ENCODE results near the gene C14orf180.
A peak's percentile ranks its signal among the peaks of the same experiment; 100 is the strongest.

C14orf180 gene

GRCh38 chr14:104567957-104568225 lies 11.7 kb upstream of the C14orf180 start:
- no peak for DNase-seq (ENCODE audit: low read depth)
- H3K4me3 ChIP-seq (ENCODE audit: low read depth, low read length), result no peak overlapping the region
- TF ChIP-seq CTCF (IDR thresholded peaks at IDR 0.05; ENCODE audit: low read depth, low read length) (no peak), POLR2A (IDR thresholded peaks at IDR 0.05; ENCODE audit: extremely low read depth, insufficient read length) (no peak)

- no peak for DNase-seq (ENCODE audit: low read depth)
- TF ChIP-seq MYC (IDR thresholded peaks at IDR 0.05; ENCODE audit: low read depth, low read length) (no peak), MAX (IDR thresholded peaks at IDR 0.05; ENCODE audit: low read depth, low read length) (0 out of 2 replicates have a peak, but pooled peaks have one; percentile 28), CTCF (IDR thresholded peaks at IDR 0.05; ENCODE audit: low read depth, low read length) (no peak)
- H3K4me3 ChIP-seq (ENCODE audit: low read depth, low read length), result no peak overlapping the region
Observed at GRCh38 chr14:104568620-104569019, 10.9 kb upstream of the C14orf180 start.

- TF ChIP-seq MYC (IDR thresholded peaks at IDR 0.05; ENCODE audit: low read depth, low read length), result no peak
- TF ChIP-seq POLR2A (IDR thresholded peaks at IDR 0.05; ENCODE audit: extremely low read depth, insufficient read length), result no peak
- TF ChIP-seq MAX (IDR thresholded peaks at IDR 0.05; ENCODE audit: low read depth, low read length), result no peak
- no peak for TF ChIP-seq CTCF (IDR thresholded peaks at IDR 0.05; ENCODE audit: low read depth, low read length)
- DNase-seq (ENCODE audit: low read depth), result no peak
- H3K4me3 ChIP-seq (ENCODE audit: low read depth, low read length), result no peak overlapping the region
Observed at GRCh38 chr14:104569435-104569834, 10.1 kb upstream of the C14orf180 start.

GRCh38 chr14:104571246-104571645 lies 8.3 kb upstream of the C14orf180 start:
- H3K4me3 ChIP-seq (ENCODE audit: low read depth, low read length), result no peak overlapping the region
- no peak for DNase-seq (ENCODE audit: low read depth)
- TF ChIP-seq CTCF (IDR thresholded peaks at IDR 0.05; ENCODE audit: low read depth, low read length) (no peak), MYC (IDR thresholded peaks at IDR 0.05; ENCODE audit: low read depth, low read length) (no peak), POLR2A (IDR thresholded peaks at IDR 0.05; ENCODE audit: extremely low read depth, insufficient read length) (no peak), MAX (IDR thresholded peaks at IDR 0.05; ENCODE audit: low read depth, low read length) (no peak)

GRCh38 chr14:104572024-104572626 lies 7.4 kb upstream of the C14orf180 start:
- no peak overlapping the region for H3K4me3 ChIP-seq (ENCODE audit: low read depth, low read length)
- DNase-seq (ENCODE audit: low read depth), result no peak
- no peak for TF ChIP-seq CTCF (IDR thresholded peaks at IDR 0.05; ENCODE audit: low read depth, low read length)
- no peak for TF ChIP-seq MAX (IDR thresholded peaks at IDR 0.05; ENCODE audit: low read depth, low read length)
- no peak for TF ChIP-seq MYC (IDR thresholded peaks at IDR 0.05; ENCODE audit: low read depth, low read length)
- TF ChIP-seq POLR2A (IDR thresholded peaks at IDR 0.05; ENCODE audit: extremely low read depth, insufficient read length), result no peak

- no peak overlapping the region for H3K4me3 ChIP-seq (ENCODE audit: low read depth, low read length)
- TF ChIP-seq POLR2A (IDR thresholded peaks at IDR 0.05; ENCODE audit: extremely low read depth, insufficient read length) (no peak), MAX (IDR thresholded peaks at IDR 0.05; ENCODE audit: low read depth, low read length) (no peak), CTCF (IDR thresholded peaks at IDR 0.05; ENCODE audit: low read depth, low read length) (no peak), MYC (IDR thresholded peaks at IDR 0.05; ENCODE audit: low read depth, low read length) (no peak)
- DNase-seq (ENCODE audit: low read depth), result no peak
Observed at GRCh38 chr14:104572668-104573067, 6.9 kb upstream of the C14orf180 start.

Data from NB4 (cell line).